K562 (cell line): ENCODE measurements around the gene ENOSF1. TPM values are rescaled to one million over a fixed set of nuclear protein-coding genes. Genes with fewer than 3 reads are reported as not detected.
A peak's percentile ranks its signal among the peaks of the same experiment; 100 is the strongest.

ENCODE experiments used
- ATF1 ChIP-seq, 2 experiments: fragments of 450-650 bp in 1 of 2; IDR thresholded peaks; 2 replicates each; pipeline ENCODE4 v1.6.1; 2016; ENCODE audit warnings: missing compliant biosample characterization in 1 of 2, missing genetic modification characterization in 1 of 2
- BRCA1 ChIP-seq, 2 experiments: fragments of 450-650 bp in 1 of 2; sonication (generic) in 1 of 2; formaldehyde crosslinking in 1 of 2; IDR thresholded peaks; 2 replicates each; pipeline versions ENCODE4 v1.5.0 to v1.6.1; 2017 to 2020; ENCODE audit warnings: mild to moderate bottlenecking in 1 of 2, missing genetic modification reagents in 1 of 2
- COPS2 ChIP-seq: fragments of 450-650 bp; conservative IDR thresholded peaks from 2 replicates; pipeline ENCODE4 v1.6.1; 2016; ENCODE audit warnings: mild to moderate bottlenecking, moderate library complexity
- EGR1 ChIP-seq: fragments of 450-650 bp; conservative IDR thresholded peaks from 2 replicates; pipeline ENCODE4 v1.6.1; 2017; ENCODE audit warnings: mild to moderate bottlenecking
- MTA3 ChIP-seq: fragments of 450-650 bp; formaldehyde crosslinking; IDR thresholded peaks from 2 replicates; pipeline ENCODE4 v1.6.1; 2017; ENCODE audit warnings: mild to moderate bottlenecking, borderline replicate concordance
- STAT5B ChIP-seq: fragments of 250-450 bp; sonication (Bioruptor Pico); IDR thresholded peaks from 2 replicates; pipeline ENCODE4 v1.8.0; 2021; ENCODE audit warnings: mild to moderate bottlenecking, inconsistent platforms
- polyA plus RNA-seq, 8 experiments: library from polyadenylated mRNA; depleted of rRNA in 4 of 8; stranded (reverse) in 5 of 8; unstranded in 3 of 8; fragments of >200 nt; fragmentation: Nextera tagmentation in 2 of 8; fragmentation: Illumina TruSeq in 1 of 8; extraction: Ambion mirVana in 2 of 8; extraction: Trizol in 1 of 8; gene quantifications; 2 replicates each; pipeline versions ENCODE4 v1.2.1 to v1.2.3, GENCODE V29; 2011 to 2014; ENCODE audit warnings: inconsistent platforms in 1 of 8, missing spikeins in 1 of 8
- total RNA-seq, 7 experiments: library from RNA; depleted of rRNA in 6 of 7; stranded (reverse); fragments of >200 nt in 6 of 7; fragmentation: Illumina TruSeq in 2 of 7; extraction: Trizol in 2 of 7; gene quantifications; 2 replicates each; pipeline versions ENCODE4 v1.2.1 to v1.2.3, GENCODE V29; 2011 to 2021; ENCODE audit warnings: low replicate concordance in 1 of 7
- TF ChIP-seq, protein P1 (sequence below): fragments of 450-650 bp; IDR thresholded peaks from 2 replicates; pipeline ENCODE4 v1.6.1; 2016; ENCODE audit warnings: mild to moderate bottlenecking, moderate library complexity
- TF ChIP-seq, protein P2 (sequence below): sonication (generic); formaldehyde crosslinking; IDR thresholded peaks from 2 replicates; pipeline ENCODE4 v1.8.0; 2022; ENCODE audit warnings: missing genetic modification reagents, mild to moderate bottlenecking, moderate library complexity, borderline replicate concordance
- TF ChIP-seq, protein P3 (sequence below): fragments of 450-650 bp; conservative IDR thresholded peaks from 2 replicates; pipeline ENCODE4 v1.6.1; 2016; ENCODE audit warnings: missing genetic modification characterization, low read depth, mild to moderate bottlenecking, control low read depth, missing compliant biosample characterization

Gene ENOSF1
- total and polyA plus RNA-seq, 9 of the 15 experiments (the other 6 are each of a cell fraction or from before 2014, with no cell fraction given): 15.5 to 66.4 (median 46.5) TPM

DNA sequence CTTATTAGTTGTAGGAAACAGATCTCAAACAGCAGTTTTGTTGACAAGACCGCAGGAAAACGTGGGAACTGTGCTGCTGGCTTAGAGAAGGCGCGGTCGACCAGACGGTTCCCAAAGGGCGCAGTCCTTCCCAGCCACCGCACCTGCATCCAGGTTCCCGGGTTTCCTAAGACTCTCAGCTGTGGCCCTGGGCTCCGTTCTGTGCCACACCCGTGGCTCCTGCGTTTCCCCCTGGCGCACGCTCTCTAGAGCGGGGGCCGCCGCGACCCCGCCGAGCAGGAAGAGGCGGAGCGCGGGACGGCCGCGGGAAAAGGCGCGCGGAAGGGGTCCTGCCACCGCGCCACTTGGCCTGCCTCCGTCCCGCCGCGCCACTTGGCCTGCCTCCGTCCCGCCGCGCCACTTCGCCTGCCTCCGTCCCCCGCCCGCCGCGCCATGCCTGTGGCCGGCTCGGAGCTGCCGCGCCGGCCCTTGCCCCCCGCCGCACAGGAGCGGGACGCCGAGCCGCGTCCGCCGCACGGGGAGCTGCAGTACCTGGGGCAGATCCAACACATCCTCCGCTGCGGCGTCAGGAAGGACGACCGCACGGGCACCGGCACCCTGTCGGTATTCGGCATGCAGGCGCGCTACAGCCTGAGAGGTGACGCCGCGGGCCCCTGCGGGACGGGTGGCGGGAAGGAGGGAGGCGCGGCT is 55.0 kb downstream of the ENOSF1 start, which contains the start of gene TYMS (continued):
- TF ChIP-seq, protein P1, sequence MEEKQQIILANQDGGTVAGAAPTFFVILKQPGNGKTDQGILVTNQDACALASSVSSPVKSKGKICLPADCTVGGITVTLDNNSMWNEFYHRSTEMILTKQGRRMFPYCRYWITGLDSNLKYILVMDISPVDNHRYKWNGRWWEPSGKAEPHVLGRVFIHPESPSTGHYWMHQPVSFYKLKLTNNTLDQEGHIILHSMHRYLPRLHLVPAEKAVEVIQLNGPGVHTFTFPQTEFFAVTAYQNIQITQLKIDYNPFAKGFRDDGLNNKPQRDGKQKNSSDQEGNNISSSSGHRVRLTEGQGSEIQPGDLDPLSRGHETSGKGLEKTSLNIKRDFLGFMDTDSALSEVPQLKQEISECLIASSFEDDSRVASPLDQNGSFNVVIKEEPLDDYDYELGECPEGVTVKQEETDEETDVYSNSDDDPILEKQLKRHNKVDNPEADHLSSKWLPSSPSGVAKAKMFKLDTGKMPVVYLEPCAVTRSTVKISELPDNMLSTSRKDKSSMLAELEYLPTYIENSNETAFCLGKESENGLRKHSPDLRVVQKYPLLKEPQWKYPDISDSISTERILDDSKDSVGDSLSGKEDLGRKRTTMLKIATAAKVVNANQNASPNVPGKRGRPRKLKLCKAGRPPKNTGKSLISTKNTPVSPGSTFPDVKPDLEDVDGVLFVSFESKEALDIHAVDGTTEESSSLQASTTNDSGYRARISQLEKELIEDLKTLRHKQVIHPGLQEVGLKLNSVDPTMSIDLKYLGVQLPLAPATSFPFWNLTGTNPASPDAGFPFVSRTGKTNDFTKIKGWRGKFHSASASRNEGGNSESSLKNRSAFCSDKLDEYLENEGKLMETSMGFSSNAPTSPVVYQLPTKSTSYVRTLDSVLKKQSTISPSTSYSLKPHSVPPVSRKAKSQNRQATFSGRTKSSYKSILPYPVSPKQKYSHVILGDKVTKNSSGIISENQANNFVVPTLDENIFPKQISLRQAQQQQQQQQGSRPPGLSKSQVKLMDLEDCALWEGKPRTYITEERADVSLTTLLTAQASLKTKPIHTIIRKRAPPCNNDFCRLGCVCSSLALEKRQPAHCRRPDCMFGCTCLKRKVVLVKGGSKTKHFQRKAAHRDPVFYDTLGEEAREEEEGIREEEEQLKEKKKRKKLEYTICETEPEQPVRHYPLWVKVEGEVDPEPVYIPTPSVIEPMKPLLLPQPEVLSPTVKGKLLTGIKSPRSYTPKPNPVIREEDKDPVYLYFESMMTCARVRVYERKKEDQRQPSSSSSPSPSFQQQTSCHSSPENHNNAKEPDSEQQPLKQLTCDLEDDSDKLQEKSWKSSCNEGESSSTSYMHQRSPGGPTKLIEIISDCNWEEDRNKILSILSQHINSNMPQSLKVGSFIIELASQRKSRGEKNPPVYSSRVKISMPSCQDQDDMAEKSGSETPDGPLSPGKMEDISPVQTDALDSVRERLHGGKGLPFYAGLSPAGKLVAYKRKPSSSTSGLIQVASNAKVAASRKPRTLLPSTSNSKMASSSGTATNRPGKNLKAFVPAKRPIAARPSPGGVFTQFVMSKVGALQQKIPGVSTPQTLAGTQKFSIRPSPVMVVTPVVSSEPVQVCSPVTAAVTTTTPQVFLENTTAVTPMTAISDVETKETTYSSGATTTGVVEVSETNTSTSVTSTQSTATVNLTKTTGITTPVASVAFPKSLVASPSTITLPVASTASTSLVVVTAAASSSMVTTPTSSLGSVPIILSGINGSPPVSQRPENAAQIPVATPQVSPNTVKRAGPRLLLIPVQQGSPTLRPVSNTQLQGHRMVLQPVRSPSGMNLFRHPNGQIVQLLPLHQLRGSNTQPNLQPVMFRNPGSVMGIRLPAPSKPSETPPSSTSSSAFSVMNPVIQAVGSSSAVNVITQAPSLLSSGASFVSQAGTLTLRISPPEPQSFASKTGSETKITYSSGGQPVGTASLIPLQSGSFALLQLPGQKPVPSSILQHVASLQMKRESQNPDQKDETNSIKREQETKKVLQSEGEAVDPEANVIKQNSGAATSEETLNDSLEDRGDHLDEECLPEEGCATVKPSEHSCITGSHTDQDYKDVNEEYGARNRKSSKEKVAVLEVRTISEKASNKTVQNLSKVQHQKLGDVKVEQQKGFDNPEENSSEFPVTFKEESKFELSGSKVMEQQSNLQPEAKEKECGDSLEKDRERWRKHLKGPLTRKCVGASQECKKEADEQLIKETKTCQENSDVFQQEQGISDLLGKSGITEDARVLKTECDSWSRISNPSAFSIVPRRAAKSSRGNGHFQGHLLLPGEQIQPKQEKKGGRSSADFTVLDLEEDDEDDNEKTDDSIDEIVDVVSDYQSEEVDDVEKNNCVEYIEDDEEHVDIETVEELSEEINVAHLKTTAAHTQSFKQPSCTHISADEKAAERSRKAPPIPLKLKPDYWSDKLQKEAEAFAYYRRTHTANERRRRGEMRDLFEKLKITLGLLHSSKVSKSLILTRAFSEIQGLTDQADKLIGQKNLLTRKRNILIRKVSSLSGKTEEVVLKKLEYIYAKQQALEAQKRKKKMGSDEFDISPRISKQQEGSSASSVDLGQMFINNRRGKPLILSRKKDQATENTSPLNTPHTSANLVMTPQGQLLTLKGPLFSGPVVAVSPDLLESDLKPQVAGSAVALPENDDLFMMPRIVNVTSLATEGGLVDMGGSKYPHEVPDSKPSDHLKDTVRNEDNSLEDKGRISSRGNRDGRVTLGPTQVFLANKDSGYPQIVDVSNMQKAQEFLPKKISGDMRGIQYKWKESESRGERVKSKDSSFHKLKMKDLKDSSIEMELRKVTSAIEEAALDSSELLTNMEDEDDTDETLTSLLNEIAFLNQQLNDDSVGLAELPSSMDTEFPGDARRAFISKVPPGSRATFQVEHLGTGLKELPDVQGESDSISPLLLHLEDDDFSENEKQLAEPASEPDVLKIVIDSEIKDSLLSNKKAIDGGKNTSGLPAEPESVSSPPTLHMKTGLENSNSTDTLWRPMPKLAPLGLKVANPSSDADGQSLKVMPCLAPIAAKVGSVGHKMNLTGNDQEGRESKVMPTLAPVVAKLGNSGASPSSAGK: peak; percentile 81
- TF ChIP-seq COPS2 (no peak), EGR1 (peak; percentile 45), ATF1 (CRISPR knock-in tag; IDR thresholded peaks at IDR 0.05) (no peak), ATF1 (tag; IDR thresholded peaks at IDR 0.05) (no peak), MTA3 (peak; percentile 77; the same call in 1 of the 2 replicates), BRCA1 (IDR thresholded peaks at IDR 0.05) (no peak), BRCA1 (CRISPR knock-in tag; IDR thresholded peaks at IDR 0.05) (no peak), STAT5B (CRISPR knock-in tag) (no peak)
- TF ChIP-seq, protein P2, sequence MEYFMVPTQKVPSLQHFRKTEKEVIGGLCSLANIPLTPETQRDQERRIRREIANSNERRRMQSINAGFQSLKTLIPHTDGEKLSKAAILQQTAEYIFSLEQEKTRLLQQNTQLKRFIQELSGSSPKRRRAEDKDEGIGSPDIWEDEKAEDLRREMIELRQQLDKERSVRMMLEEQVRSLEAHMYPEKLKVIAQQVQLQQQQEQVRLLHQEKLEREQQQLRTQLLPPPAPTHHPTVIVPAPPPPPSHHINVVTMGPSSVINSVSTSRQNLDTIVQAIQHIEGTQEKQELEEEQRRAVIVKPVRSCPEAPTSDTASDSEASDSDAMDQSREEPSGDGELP (CRISPR knock-in tag): peak; percentile 98
- TF ChIP-seq, protein P3, sequence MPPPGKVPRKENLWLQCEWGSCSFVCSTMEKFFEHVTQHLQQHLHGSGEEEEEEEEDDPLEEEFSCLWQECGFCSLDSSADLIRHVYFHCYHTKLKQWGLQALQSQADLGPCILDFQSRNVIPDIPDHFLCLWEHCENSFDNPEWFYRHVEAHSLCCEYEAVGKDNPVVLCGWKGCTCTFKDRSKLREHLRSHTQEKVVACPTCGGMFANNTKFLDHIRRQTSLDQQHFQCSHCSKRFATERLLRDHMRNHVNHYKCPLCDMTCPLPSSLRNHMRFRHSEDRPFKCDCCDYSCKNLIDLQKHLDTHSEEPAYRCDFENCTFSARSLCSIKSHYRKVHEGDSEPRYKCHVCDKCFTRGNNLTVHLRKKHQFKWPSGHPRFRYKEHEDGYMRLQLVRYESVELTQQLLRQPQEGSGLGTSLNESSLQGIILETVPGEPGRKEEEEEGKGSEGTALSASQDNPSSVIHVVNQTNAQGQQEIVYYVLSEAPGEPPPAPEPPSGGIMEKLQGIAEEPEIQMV (tag): no peak
